GM21515 (cell line): ENCODE data around the gene SMIM11.
"Not testable (repeated sequence)": the region's sequence is repeated elsewhere in the genome, so short reads cannot be mapped to it uniquely, and the experiment has no call there.

ENCODE experiments used
- ATAC-seq: cut with Tn5 transposase; IDR thresholded peaks from one replicate; pipeline ENCODE4 v1.9.1; 2021; ENCODE audit not compliant: unreplicated experiment

The SMIM11 gene

DNA sequence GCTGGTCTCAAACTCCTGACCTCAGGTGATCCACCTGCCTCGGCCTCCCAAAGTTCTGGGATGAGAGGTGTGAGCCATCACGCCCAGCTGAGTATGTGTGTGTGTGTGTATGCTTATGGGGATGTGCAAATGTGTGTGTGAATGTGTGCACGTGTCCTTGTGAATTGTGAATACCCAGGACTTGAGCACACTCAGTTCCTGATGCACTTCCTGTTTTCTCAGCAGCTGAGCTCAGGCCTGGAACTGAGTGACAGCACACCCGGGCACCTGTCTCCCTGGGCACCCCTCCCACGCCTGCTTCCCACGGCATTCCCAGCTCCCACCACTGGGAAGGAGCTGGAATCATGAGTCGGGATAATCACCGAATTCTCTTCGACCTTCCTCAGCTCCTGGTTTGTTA is 32.0 kb downstream of the SMIM11 start:
- ATAC-seq = not testable (repeated sequence)

DNA sequence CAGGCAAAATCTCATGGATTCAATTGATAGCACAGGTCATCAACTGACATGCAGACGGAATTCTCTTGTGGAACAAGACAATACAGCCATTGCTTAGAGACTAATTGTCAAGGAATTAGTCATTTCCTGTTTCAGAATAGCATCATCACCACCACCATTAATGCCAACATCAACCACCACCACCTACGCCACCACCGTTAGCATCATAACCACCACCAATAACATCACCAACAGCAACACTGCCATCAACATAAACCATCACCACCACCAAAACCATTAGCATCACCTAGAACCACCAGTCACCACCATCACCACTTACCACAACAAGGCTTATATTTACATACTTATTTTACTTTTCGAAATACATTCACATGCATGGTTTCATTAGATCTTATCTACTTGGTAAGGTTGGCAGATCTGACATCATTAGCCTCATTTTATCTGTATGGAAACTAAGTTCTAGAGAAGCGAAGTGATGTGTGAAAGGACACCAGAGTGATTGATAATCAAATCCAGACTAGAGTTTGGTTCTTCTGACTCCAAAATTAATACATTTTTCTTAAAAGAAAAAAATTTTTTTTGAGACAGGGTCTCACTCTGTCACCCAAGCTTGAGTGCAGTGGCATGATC is 42.3 kb downstream of the SMIM11 start:
- not testable (repeated sequence) for ATAC-seq

DNA sequence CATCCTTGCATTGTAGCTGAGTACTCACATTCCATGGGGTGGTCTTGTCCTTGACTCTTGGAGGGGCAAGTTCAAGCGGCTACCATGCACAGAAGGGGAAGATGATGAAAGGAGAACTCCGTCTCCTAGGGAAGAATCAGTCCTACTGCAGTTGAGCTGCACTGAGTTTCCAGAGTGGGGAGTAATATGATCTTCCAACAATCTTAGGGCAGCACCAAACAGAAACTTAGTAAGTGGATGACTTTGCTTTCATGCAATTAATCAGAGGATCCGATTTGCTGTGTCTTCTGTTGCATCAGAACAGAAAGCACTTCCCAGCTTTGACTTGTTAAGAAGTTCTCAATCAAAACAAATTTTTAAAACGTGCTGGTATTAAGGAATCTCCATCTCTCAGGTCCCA is 48.5 kb downstream of the SMIM11 start, which contains the start of gene SMIM34:
Gene SMIM34 (minus strand): TSS at position 147 of the 400 bp plus-strand sequence. CDS start 112 bp downstream, at position 35.
- not testable (repeated sequence) for ATAC-seq

DNA sequence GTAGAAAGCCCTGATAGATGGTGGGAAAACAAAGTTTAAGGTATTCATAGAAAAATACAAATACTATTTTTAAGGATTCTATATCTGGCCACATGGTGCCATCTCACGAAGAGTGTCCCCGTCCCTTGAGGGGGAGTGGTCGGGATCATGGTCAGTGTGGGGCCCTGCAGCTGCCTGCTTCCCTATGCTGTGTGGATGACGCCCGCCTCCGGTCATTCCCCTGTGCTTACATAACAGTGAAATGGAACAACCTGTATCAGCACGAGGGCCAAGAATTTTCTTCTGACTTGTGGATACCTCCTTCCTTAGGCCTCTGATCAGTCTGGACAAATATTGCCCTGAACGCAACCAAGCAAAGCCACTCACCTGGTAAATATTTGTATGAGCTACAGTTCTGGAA is 52.0 kb downstream of the SMIM11 start:
- not testable (repeated sequence) for ATAC-seq

DNA sequence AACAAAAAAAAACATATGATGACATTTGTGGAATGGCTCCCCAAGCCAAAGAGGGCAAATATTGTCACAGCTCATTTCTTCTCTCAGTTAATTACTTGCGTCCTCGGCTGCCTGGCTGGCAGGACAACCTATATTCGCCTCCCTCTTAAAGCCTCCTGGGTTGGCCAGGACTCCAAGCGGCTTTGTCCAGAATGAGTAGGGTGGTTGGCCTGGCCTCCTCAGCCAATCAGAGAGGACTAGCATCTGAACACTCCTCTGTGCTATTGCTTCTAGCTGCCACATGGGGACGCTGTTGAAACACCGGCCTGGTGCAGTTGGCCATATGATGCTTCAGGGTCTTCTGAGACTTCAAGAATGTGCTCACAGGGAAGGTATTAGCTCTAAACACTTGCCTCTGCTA is 53.1 kb downstream of the SMIM11 start:
- not testable (repeated sequence) for ATAC-seq

DNA sequence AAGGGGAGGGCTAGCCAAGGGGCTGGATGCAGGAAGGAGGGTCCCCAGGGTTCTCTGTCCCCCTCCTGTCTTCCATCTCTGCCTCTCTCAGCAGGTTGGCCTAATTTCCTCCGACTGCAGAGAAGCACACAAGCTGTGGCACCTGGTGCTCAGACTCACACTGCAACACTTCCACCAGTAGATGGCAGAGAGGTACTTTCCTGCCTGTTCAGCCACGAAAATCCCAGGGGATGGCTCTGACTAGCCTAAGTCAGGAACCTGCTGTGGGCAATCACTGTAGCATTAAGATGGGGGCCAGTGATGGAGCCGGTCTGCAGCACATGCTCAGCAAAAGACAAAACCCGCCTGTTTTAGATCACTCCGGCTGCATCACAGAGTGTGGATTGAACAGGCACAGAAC is 54.4 kb downstream of the SMIM11 start:
- not testable (repeated sequence) for ATAC-seq
